Right lobe of liver (tissue), 4 donors: ENCODE measurements around the gene DBX1.

Experiments used
- POLR2A ChIP-seq: fragments of 450-650 bp; IDR thresholded peaks from one replicate; pipeline ENCODE4 v1.6.1; 2017; ENCODE audit warnings: antibody characterized with exemption, mild to moderate bottlenecking
- TF ChIP-seq, protein P1 (sequence below), 4 donors: fragments of 200-600 bp in 3 of 4; fragments of 450-650 bp in 1 of 4; IDR thresholded peaks; one replicate each; pipeline versions ENCODE4 v1.5.1 to v1.8.0; 2016 to 2022; ENCODE audit warnings: antibody characterized with exemption in 4 of 4, mild to moderate bottlenecking in 2 of 4
- donor health status: DM: no; HTN: no; CAD: no.
- donor health status: DM: no; HTN: no; CAD: no.
- donor health status: DM: no; HTN: yes; CAD: no.

DNA sequence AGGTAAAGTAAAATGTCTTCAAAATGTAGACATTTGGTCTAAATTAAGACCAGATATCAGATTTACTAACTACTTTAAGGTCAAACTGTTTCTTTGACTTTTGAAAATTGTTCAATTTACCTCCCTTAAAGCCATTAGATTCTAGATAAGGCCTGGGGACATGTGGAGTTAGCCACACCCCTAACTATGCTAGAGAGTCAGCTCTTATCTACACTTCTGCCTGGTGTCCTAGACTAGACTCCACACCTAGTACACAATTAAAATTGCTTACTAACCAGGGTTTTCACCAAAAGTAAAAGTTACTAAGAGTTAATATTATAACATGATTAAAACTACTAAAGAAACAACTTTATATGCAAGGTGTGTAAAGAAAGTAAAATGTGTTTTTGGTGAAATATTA is 43.6 kb upstream of the DBX1 start:
- TF ChIP-seq, protein P1, sequence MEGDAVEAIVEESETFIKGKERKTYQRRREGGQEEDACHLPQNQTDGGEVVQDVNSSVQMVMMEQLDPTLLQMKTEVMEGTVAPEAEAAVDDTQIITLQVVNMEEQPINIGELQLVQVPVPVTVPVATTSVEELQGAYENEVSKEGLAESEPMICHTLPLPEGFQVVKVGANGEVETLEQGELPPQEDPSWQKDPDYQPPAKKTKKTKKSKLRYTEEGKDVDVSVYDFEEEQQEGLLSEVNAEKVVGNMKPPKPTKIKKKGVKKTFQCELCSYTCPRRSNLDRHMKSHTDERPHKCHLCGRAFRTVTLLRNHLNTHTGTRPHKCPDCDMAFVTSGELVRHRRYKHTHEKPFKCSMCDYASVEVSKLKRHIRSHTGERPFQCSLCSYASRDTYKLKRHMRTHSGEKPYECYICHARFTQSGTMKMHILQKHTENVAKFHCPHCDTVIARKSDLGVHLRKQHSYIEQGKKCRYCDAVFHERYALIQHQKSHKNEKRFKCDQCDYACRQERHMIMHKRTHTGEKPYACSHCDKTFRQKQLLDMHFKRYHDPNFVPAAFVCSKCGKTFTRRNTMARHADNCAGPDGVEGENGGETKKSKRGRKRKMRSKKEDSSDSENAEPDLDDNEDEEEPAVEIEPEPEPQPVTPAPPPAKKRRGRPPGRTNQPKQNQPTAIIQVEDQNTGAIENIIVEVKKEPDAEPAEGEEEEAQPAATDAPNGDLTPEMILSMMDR (IDR thresholded peaks at IDR 0.05), result no peak
- no peak for TF ChIP-seq POLR2A
